ENCODE data around the gene XPO4.
A peak's percentile ranks its signal among the peaks of the same experiment; 100 is the strongest.
"Not testable (repeated sequence)": the region's sequence is repeated elsewhere in the genome, so short reads cannot be mapped to it uniquely, and the experiment has no call there.

The XPO4 gene

GRCh38 chr13:20774746-20775145, 127.8 kb downstream of the XPO4 start:
- TF ChIP-seq POLR2A (IDR thresholded peaks at IDR 0.05; ENCODE audit: low read length) (no peak), GATA1 (IDR thresholded peaks at IDR 0.05; ENCODE audit: low read depth, low read length) (no peak)

DNA sequence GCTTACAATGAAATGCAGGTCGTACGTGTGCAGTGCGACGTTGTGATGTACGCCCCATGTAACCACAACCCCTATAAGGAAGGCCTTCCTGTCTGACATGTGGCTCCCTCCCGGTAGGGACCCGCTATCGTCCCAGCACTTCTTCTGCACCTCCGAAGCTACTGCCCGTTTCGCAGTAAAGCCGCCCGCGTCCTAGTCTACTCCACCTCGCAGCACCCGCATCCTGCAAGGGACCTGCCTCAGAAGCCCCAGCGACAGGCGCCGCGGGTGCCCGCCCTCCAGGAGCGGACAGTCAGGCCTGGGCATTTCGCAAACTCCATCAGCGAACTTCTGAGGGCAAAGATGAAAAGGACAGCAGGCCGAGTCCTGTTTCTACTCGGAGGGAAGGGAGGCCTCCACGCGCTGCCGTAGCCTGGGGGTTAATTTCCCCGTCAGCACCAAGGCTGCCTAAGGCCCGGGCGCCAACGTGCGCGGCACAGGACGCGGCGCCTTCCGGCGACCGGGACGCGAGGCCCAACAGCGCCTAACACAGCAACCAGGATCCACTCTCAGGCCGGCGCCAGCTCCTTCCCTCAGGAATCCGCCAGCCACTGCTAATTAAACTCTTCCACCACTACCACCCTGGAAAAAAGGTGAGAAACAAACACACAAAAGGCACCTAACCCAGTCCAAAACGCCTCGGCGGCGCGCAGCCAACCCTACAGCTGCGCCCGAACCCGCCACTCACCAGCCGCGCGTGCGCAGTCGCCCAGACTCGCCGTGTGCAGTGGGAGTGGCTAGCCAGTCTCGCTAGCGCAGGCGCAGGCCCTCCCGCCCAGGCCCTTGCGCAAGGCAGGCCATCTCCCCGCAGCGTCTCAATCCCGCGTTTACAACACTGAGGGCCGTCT, 129.1 kb downstream of the XPO4 start, which contains the start of gene EEF1AKMT1:
EEF1AKMT1 (minus strand) TSS at position 768 of the 887 bp plus-strand sequence. CDS start 16,363 bp downstream, outside the sequence.
- TF ChIP-seq GATA1 (IDR thresholded peaks at IDR 0.05; ENCODE audit: low read depth, low read length): no peak
- peak; percentile 97 for TF ChIP-seq POLR2A (IDR thresholded peaks at IDR 0.05; ENCODE audit: low read length)
- peak; percentile 96 to 98 for DNase-seq

More at GRCh38 chr13:20774746-20775145, 127.8 kb downstream of the XPO4 start:
- no peak for DNase-seq

DNA sequence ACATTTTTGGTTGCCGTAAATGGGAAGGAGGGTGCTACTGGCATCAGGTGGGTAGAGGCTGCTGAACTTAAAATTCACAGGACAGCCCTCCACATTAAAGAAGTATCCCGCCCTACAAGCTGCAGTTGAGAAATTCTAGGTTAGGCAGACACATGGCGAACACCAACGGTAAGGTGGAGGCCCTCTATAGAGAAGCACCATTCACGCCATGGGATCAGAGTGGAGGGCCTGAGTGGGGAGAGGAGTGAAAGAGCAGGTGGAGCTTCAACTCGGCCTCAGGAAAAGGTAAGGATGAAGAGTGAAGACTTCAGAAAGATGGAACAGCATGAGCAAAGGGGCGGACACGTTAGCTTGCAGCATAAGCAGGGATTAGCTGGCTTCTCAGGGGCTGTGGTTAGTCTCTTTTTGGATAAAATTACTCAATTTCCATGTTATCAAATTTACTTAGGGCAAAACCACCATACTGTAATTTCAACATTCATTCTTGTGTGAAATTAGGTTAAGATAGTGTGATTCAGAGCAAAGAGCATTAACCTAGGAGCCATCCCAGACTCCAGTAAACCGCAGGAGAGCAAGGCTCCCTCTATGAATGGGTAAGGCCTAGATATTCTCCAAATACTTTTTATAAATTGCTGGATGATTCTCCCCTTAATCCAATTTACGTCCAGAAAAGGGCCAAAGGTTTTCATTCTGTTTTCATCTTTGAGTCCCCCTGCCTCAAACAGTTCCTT, 130.0 kb downstream of the XPO4 start:
- no peak for TF ChIP-seq GATA1 (IDR thresholded peaks at IDR 0.05; ENCODE audit: low read depth, low read length)
- TF ChIP-seq POLR2A (IDR thresholded peaks at IDR 0.05; ENCODE audit: low read length): no peak
- DNase-seq: peak; percentile 26 to 44

DNA sequence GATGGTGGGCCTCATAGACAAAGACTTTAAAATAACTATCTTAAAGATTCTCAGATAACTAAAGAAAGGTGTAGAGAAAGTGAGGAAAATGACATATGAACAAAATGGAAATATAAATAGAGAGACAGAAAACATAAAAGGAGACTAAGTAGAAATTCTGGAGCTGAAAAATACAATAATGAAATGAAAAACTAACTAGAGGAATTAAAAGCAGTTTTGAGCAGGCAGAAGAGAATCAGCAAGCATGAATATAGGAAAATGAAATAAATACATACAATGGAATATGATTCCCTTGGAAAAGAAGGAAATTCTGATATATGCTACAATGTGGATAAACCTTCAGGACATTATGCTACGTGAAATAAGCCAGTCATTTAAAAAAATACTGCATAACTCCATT, 132.7 kb downstream of the XPO4 start:
- TF ChIP-seq GATA1 (IDR thresholded peaks at IDR 0.05; ENCODE audit: low read depth, low read length) (no peak), POLR2A (IDR thresholded peaks at IDR 0.05; ENCODE audit: low read length) (no peak)
- DNase-seq: no peak

- TF ChIP-seq POLR2A (IDR thresholded peaks at IDR 0.05; ENCODE audit: low read length): no peak
- no peak for TF ChIP-seq GATA1 (IDR thresholded peaks at IDR 0.05; ENCODE audit: low read depth, low read length)
- DNase-seq: no peak
Observed at GRCh38 chr13:20769091-20769490, 133.5 kb downstream of the XPO4 start.

GRCh38 chr13:20767309-20767943, 135.1 kb downstream of the XPO4 start:
- TF ChIP-seq GATA1 (IDR thresholded peaks at IDR 0.05; ENCODE audit: low read depth, low read length): no peak
- no peak for TF ChIP-seq POLR2A (IDR thresholded peaks at IDR 0.05; ENCODE audit: low read length)
- DNase-seq: no peak

DNA sequence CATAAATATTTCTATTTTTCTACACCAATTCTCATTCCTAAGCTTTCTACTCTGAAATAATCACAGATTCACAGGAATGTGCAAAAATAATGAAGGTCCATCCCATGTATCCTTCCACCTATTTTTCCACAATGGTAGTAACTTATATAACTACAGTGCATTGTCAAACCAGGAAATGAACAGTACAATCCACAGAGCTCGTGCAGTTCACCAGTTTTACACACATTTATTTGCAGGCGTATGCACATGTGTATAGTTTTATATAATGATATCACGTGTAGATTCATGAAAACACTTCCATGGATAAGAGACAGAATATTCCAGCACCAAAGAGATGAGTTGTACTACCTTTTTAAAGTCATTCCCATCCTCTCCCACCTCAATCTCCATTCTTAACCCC, 141.7 kb downstream of the XPO4 start:
- no peak for DNase-seq
- TF ChIP-seq GATA1 (IDR thresholded peaks at IDR 0.05; ENCODE audit: low read depth, low read length) (no peak), POLR2A (IDR thresholded peaks at IDR 0.05; ENCODE audit: low read length) (no peak)

DNA sequence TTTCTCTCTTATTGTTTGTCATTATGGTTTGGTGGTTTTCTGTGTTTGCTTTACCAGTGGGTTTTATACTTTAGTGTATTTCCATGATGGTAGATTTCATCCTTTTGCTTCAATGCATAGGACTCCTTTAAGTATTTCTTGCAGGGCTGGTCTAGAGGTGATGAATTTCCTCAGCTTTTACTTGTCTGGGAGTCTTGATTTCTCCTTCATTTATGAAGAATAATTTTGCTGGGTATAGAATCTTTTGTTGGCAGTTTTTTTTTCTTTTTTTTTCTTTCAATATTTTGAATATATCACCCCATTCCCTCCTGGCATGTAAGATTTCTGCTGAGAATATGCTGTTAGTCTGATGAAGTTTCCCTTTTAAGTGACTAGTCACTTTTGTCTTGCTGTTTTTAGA, 148.5 kb downstream of the XPO4 start:
- no peak for DNase-seq
- TF ChIP-seq GATA1 (IDR thresholded peaks at IDR 0.05; ENCODE audit: low read depth, low read length) (no peak), POLR2A (IDR thresholded peaks at IDR 0.05; ENCODE audit: low read length) (no peak)

GRCh38 chr13:20749377-20749776, 153.2 kb downstream of the XPO4 start:
- DNase-seq: no peak
- TF ChIP-seq GATA1 (IDR thresholded peaks at IDR 0.05; ENCODE audit: low read depth, low read length) (no peak), POLR2A (IDR thresholded peaks at IDR 0.05; ENCODE audit: low read length) (no peak)

- not testable (repeated sequence) for DNase-seq
Observed at GRCh38 chr13:20743830-20744404, 158.6 kb downstream of the XPO4 start.

DNA sequence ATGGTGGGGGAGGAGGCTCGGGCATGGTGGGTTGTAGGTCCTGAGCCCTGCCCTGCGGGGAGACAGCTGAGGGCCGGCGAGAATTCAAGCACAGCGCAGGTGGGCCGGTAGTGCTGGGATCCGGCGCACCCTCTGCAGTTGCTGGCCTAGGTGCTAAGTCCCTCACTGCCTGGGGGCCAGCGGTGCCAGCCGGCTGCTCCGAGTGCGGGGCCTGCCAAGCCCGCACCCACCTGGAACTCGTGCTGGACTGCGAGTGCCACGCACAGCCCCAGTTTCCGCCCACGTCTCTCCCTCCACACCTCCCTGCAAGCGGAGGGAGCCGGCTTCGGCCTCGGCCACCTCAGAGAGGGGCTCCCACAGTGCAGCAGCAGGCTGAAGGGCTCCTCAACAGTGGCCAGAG, 162.5 kb downstream of the XPO4 start:
- no peak for DNase-seq

GRCh38 chr13:20738616-20739015, 163.9 kb downstream of the XPO4 start:
- no peak for DNase-seq
- TF ChIP-seq POLR2A (IDR thresholded peaks at IDR 0.05; ENCODE audit: low read length) (no peak), GATA1 (IDR thresholded peaks at IDR 0.05; ENCODE audit: low read depth, low read length) (no peak)

More for the DNA sequence above, 162.5 kb downstream of the XPO4 start:
- TF ChIP-seq POLR2A (IDR thresholded peaks at IDR 0.05; ENCODE audit: low read length) (no peak), GATA1 (IDR thresholded peaks at IDR 0.05; ENCODE audit: low read depth, low read length) (no peak)

DNA sequence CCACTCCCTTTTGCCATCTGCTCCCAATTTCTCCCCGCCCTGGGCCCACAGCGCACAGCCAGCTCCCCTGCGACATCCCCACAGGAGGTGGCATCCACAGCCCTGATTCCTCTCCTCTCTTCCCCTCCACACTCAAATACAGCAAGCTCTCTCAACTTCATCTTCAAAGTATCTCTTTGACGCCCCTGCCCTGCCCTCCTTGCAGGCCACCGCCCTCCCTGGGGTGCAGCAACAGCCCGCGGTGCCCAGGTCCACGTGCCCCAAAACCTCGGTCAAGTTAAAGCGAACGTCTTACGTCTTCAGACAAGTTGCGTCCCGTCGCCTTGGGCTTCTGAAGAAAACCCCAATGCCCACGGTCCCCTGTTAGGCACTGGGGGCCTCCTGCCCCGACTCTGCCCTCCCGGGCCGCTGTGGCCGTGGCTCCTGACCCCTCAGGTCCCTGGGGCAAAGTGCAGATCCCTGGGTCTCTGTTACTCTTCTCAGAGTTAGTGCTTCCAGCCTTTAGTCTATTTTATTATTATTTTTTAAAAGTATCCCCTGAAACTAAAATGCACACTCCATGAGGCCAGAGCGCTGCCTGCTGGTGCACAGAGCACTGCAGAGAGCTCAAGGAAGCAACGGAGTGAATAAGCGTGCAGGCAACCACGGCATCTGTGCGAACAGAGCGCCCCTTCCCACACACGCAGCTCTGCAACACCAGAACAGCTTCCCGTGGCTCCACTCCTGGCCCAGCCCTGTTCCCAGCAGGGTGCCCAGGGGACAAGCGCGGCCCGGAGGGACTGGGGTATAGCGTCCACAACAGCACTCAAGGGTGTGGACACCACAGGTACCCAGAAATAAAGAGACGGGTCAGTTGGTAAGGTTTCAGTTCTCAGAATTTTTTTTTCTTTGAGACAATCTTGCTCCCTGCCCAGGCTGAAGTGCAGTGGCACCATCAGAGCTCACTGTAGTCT, 172.6 kb downstream of the XPO4 start:
- TF ChIP-seq POLR2A (IDR thresholded peaks at IDR 0.05; ENCODE audit: low read length): no peak
- TF ChIP-seq GATA1 (IDR thresholded peaks at IDR 0.05; ENCODE audit: low read depth, low read length): no peak

More for the DNA sequence above, 172.6 kb downstream of the XPO4 start:
- DNase-seq: no peak

All from erythroblast (primary cell).